HEK293T (cell line): ENCODE results near the gene CMKLR1.

Experiments used
- CTCF ChIA-PET: fragments of 350-600 bp; formaldehyde crosslinking; extraction: SDS; loops from one replicate; lab custom pipeline; 2021; ENCODE audit warnings: antibody characterized with exemption, inconsistent platforms; lab: Yijun Ruan, JAX
- POLR2A ChIA-PET: fragments of 350-600 bp; formaldehyde crosslinking; extraction: SDS; loops from one replicate; lab custom pipeline; 2020; ENCODE audit warnings: antibody characterized with exemption, inconsistent platforms; lab: Yijun Ruan, JAX
- DNase-seq: peaks from one replicate; pipeline ENCODE4 v3.0.0; 2012; ENCODE audit warnings: mixed read lengths; ENCODE audit errors: extremely low spot score
- ARNT ChIP-seq: fragments of 450-650 bp; IDR thresholded peaks from 2 replicates; pipeline ENCODE4 v1.6.1; 2017; ENCODE audit warnings: mild to moderate bottlenecking
- BHLHE40 ChIP-seq: fragments of 450-650 bp; IDR thresholded peaks from 2 replicates; pipeline ENCODE4 v1.6.1; 2016; ENCODE audit warnings: mild to moderate bottlenecking, moderate library complexity, borderline replicate concordance
- CTBP1 ChIP-seq: fragments of 450-650 bp; IDR thresholded peaks from 2 replicates; pipeline ENCODE4 v1.6.1; 2016; ENCODE audit warnings: borderline replicate concordance
- ELF4 ChIP-seq: fragments of 450-650 bp; IDR thresholded peaks from 2 replicates; pipeline ENCODE4 v1.6.1; 2017; ENCODE audit warnings: antibody characterized with exemption
- FOXA1 ChIP-seq: fragments of 450-650 bp; IDR thresholded peaks from 2 replicates; pipeline ENCODE4 v1.6.1; 2016; ENCODE audit warnings: mild to moderate bottlenecking
- FOXK2 ChIP-seq: fragments of 450-650 bp; IDR thresholded peaks from 2 replicates; pipeline ENCODE4 v1.6.1; 2016; ENCODE audit warnings: mild to moderate bottlenecking
- FOXM1 ChIP-seq: fragments of 450-650 bp; IDR thresholded peaks from 2 replicates; pipeline ENCODE4 v1.6.1; 2017; ENCODE audit warnings: mild to moderate bottlenecking, borderline replicate concordance
- HDGF ChIP-seq: fragments of 450-650 bp; IDR thresholded peaks from 2 replicates; pipeline ENCODE4 v1.6.1; 2017; ENCODE audit warnings: antibody characterized with exemption, borderline replicate concordance
- L3MBTL2 ChIP-seq: fragments of 450-650 bp; conservative IDR thresholded peaks from 2 replicates; pipeline ENCODE4 v1.6.1; 2016; ENCODE audit warnings: mild to moderate bottlenecking
- LEF1 ChIP-seq: fragments of 450-650 bp; IDR thresholded peaks from 2 replicates; pipeline ENCODE4 v1.6.1; 2017; ENCODE audit warnings: mild to moderate bottlenecking, borderline replicate concordance
- NFRKB ChIP-seq: fragments of 450-650 bp; IDR thresholded peaks from 2 replicates; pipeline ENCODE4 v1.6.1; 2016; ENCODE audit warnings: mild to moderate bottlenecking, moderate library complexity
- SP1 ChIP-seq: fragments of 450-650 bp; IDR thresholded peaks from 2 replicates; pipeline ENCODE4 v1.6.1; 2017
- SUZ12 ChIP-seq: fragments of 450-650 bp; IDR thresholded peaks from 2 replicates; pipeline ENCODE4 v1.6.1; 2016; ENCODE audit warnings: mild to moderate bottlenecking
- TARDBP ChIP-seq: fragments of 450-650 bp; IDR thresholded peaks from 2 replicates; pipeline ENCODE4 v1.6.1; 2016
- ZNF384 ChIP-seq: fragments of 450-650 bp; IDR thresholded peaks from 2 replicates; pipeline ENCODE4 v1.6.1; 2016
- TF ChIP-seq, protein P1 (sequence below): fragments of 450-650 bp; IDR thresholded peaks from 2 replicates; pipeline ENCODE4 v1.6.1; 2016

Gene CMKLR1

DNA sequence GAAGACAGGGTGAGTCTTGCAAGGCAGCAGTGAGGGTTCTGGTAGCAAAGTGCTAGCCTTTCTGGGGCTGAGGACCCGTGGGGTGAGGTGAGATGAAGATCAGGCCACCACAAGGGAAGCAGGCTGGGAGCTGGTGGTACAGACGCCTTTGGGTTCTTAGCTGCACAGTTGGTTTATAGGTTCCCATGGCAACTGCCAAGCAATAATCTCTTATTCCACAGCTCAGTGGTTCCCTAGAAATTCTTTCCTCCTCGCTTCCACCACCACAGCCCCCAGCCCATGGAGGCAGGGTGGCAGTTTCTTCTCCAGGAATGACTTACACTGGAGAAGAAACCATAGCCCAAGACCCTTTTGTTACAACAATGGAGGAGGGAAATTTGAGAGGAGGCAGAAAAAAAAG is 82.1 kb downstream of the CMKLR1 start:
- POLR2A ChIA-PET: no interaction called here

GRCh38 chr12:108255252-108255602 is 83.9 kb downstream of the CMKLR1 start:
- TF ChIP-seq FOXK2 (no peak), LEF1 (no peak), CTBP1 (no peak), TARDBP (no peak)
- ChIA-PET CTCF (interaction anchor here (0.6 kb wide), 1 partner anchor 46 kb away, joined by 3 read pairs; no protein-coding TSS in a partner anchor), POLR2A (no interaction called here)
- no peak for DNase-seq

More for the DNA sequence above, 82.1 kb downstream of the CMKLR1 start:
- CTCF ChIA-PET: no interaction called here
- no peak for TF ChIP-seq FOXK2
- TF ChIP-seq TARDBP: no peak
- no peak for TF ChIP-seq HDGF
- no peak for TF ChIP-seq LEF1
- no peak for TF ChIP-seq ELF4
- TF ChIP-seq L3MBTL2: no peak
- TF ChIP-seq BHLHE40: no peak
- TF ChIP-seq FOXA1: no peak
- no peak for DNase-seq

- ChIA-PET CTCF (interaction anchor here (0.6 kb wide), 1 partner anchor 46 kb away, joined by 3 read pairs; no protein-coding TSS in a partner anchor), POLR2A (no interaction called here)
- no peak for DNase-seq
- TF ChIP-seq L3MBTL2 (no peak), SUZ12 (no peak), HDGF (no peak), ARNT (no peak), FOXK2 (no peak), CTBP1 (no peak), FOXA1 (no peak), ELF4 (no peak), SP1 (no peak), LEF1 (no peak), ZNF384 (no peak), FOXM1 (no peak), NFRKB (no peak), BHLHE40 (no peak), TARDBP (no peak)
- TF ChIP-seq, protein P1, sequence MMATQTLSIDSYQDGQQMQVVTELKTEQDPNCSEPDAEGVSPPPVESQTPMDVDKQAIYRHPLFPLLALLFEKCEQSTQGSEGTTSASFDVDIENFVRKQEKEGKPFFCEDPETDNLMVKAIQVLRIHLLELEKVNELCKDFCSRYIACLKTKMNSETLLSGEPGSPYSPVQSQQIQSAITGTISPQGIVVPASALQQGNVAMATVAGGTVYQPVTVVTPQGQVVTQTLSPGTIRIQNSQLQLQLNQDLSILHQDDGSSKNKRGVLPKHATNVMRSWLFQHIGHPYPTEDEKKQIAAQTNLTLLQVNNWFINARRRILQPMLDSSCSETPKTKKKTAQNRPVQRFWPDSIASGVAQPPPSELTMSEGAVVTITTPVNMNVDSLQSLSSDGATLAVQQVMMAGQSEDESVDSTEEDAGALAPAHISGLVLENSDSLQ: no peak
These were observed 84.4 kb downstream of the CMKLR1 start for GRCh38 chr12:108254517-108255251.

DNA sequence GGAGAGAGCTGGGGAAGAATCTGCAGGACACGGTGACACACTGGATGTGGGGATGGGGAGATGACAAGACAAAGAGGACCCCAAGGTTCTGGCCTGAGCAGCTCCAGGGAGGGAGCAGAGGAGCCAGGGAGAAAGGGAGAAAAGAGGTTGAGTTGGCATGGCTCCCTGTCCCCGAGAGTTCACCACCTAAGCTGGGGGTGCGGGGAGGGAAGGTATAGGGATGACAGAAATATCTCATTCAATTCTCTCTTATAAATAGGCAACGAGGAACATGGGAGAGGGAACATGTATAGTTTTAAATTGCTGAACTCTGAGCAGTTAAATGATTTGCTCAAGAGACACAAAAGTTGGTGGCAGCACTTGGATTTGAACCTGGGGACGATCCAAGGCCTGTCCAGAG is 85.1 kb downstream of the CMKLR1 start:
- no peak for TF ChIP-seq HDGF
- TF ChIP-seq FOXA1: no peak
- no peak for TF ChIP-seq ELF4
- no peak for TF ChIP-seq L3MBTL2
- TF ChIP-seq, protein P1: no peak
- TF ChIP-seq LEF1: no peak
- TF ChIP-seq ZNF384: no peak
- no peak for TF ChIP-seq NFRKB
- no peak for TF ChIP-seq BHLHE40
- no peak for TF ChIP-seq FOXM1
- TF ChIP-seq ARNT: no peak
- no peak for TF ChIP-seq CTBP1
- TF ChIP-seq FOXK2: no peak
- no peak for TF ChIP-seq SUZ12
- TF ChIP-seq SP1: no peak
- no peak for DNase-seq
- CTCF ChIA-PET: no interaction called here
- POLR2A ChIA-PET: no interaction called here

DNA sequence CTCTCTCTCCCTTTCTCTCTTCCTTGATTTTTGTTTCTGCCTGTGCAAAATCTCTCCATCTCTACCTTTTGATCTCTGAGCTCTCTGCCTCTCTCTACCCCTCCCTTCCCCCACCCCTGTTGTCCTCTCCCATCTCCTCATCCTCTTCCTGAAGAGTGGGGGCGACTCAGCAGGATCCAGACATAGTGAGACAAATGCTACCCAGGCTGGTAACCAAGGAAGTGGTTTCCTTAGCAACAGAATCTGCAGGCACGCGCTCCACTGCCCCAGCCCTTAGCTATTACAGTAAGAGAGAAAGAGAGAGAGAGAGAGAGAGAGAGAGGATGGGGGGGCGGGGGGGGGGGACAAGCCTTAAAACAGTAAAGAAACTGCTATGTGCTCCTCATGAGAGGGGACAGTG is 85.6 kb downstream of the CMKLR1 start:
- no peak for DNase-seq
- ChIA-PET CTCF (interaction anchor here (0.6 kb wide), 1 partner anchor 268 kb away, joined by 3 read pairs; no protein-coding TSS in a partner anchor), POLR2A (no interaction called here)
- TF ChIP-seq FOXM1 (no peak), TARDBP (no peak), FOXK2 (no peak), FOXA1 (no peak), NFRKB (no peak), HDGF (no peak), CTBP1 (no peak), L3MBTL2 (no peak), ZNF384 (no peak), SP1 (no peak), ARNT (no peak), BHLHE40 (no peak), LEF1 (no peak), SUZ12 (no peak)
- TF ChIP-seq, protein P1: no peak

- ChIA-PET CTCF (no interaction called here), POLR2A (no interaction called here)
- no peak for TF ChIP-seq HDGF
- DNase-seq: no peak
These were observed 86.6 kb downstream of the CMKLR1 start for GRCh38 chr12:108252523-108252922.
